SU-DHL-6 (cell line): ENCODE results near the gene TRIM63.

ENCODE experiments used
- H2AFZ ChIP-seq: fragments of 200-600 bp; sonication (generic); 2 replicates; pipeline ENCODE4 v1.6.1; 2014; ENCODE audit warnings: low read depth, mild to moderate bottlenecking, moderate library complexity, mixed read lengths, antibody characterized with exemption, low read length; ENCODE audit not compliant: severe bottlenecking
- H3F3A ChIP-seq: fragments of 200-600 bp; shearing (Covaris generic); 2 replicates; pipeline ENCODE4 v1.6.0; 2016; ENCODE audit warnings: antibody characterized with exemption, mild to moderate bottlenecking; ENCODE audit not compliant: insufficient read depth
- H3K27ac ChIP-seq: fragments of 200-600 bp; sonication (generic); 2 replicates; pipeline ENCODE4 v1.5.1; 2016; ENCODE audit warnings: low read depth, mild to moderate bottlenecking, low read length, moderate library complexity, mixed read lengths
- H3K27me3 ChIP-seq: fragments of 200-600 bp; sonication (generic), shearing (Covaris generic); 2 replicates; pipeline ENCODE4 v1.6.0; 2014; ENCODE audit warnings: mild to moderate bottlenecking, low read length
- H3K36me3 ChIP-seq: fragments of 200-600 bp; sonication (generic); 2 replicates; pipeline ENCODE4 v1.6.1; 2014; ENCODE audit warnings: mild to moderate bottlenecking, low read length, mixed read lengths
- H3K4me2 ChIP-seq: fragments of 300-600, 200-600 bp; shearing (Covaris generic), sonication (generic); 2 replicates; pipeline ENCODE4 v1.6.0; 2014; ENCODE audit warnings: low read length, low read depth, mild to moderate bottlenecking; ENCODE audit not compliant: poor library complexity, severe bottlenecking
- H3K4me3 ChIP-seq: fragments of 200-600 bp; sonication (generic); 2 replicates; pipeline ENCODE4 v1.5.1; 2014; ENCODE audit warnings: antibody characterized with exemption, low read length, mild to moderate bottlenecking, mixed read lengths; ENCODE audit not compliant: insufficient read depth, poor library complexity, severe bottlenecking
- H3K79me2 ChIP-seq: fragments of 200-600 bp; sonication (generic); 2 replicates; pipeline ENCODE4 v1.6.1; 2014; ENCODE audit warnings: mild to moderate bottlenecking, low read length, moderate library complexity; ENCODE audit not compliant: insufficient read depth
- H3K9ac ChIP-seq: fragments of 200-600 bp; sonication (generic); 2 replicates; pipeline ENCODE4 v1.7.0; 2014; ENCODE audit warnings: mild to moderate bottlenecking, low read length
- H3K9me2 ChIP-seq: fragments of 200-600 bp; sonication (generic); replicated peaks from 2 replicates; pipeline ENCODE4 v1.6.1; 2014; ENCODE audit warnings: low read length; ENCODE audit not compliant: insufficient read depth
- H3K9me3 ChIP-seq: fragments of 200-600 bp; sonication (generic); 2 replicates; pipeline ENCODE4 v1.6.1; 2014; ENCODE audit warnings: low read length, mixed read lengths; ENCODE audit not compliant: insufficient read depth
- H4K20me1 ChIP-seq: fragments of 200-600 bp; sonication (generic); 2 replicates; pipeline ENCODE4 v1.6.1; 2014; ENCODE audit warnings: low read depth, mild to moderate bottlenecking, antibody characterized with exemption, low read length, moderate library complexity, mixed read lengths
- CTCF ChIP-seq: fragments of 200-600 bp; sonication (generic); IDR thresholded peaks from one replicate; pipeline ENCODE4 v1.5.1; 2017; ENCODE audit warnings: antibody characterized with exemption, mild to moderate bottlenecking, low read length, moderate library complexity; ENCODE audit not compliant: insufficient read depth, poor library complexity, severe bottlenecking
- EZH2phosphoT487 ChIP-seq: fragments of 200-600 bp; sonication (generic), shearing (Covaris generic); conservative IDR thresholded peaks from 2 replicates; pipeline ENCODE4 v1.6.1; 2018; ENCODE audit warnings: mild to moderate bottlenecking, antibody characterized with exemption, low read length, moderate library complexity, mixed read lengths

TRIM63 gene

GRCh38 chr1:26012864-26013263 is 54.6 kb downstream of the TRIM63 start:
- no peak overlapping the region for H3K4me2 ChIP-seq
- no peaks in the 10 kb centered on the region for H3F3A ChIP-seq
- no peaks in the 10 kb centered on the region for H3K27me3 ChIP-seq
- H3K27ac ChIP-seq = no peak overlapping the region
- no peaks in the 10 kb centered on the region for H3K9me2 ChIP-seq
- no peaks in the 10 kb centered on the region for H4K20me1 ChIP-seq
- H2AFZ ChIP-seq = no peak overlapping the region
- H3K36me3 ChIP-seq = no peaks in the 10 kb centered on the region
- H3K9ac ChIP-seq = no peak overlapping the region
- TF ChIP-seq CTCF (no peak), EZH2phosphoT487 (no peak)
- H3K79me2 ChIP-seq = no peaks in the 10 kb centered on the region
- H3K4me3 ChIP-seq = no peak overlapping the region
- no peaks in the 10 kb centered on the region for H3K9me3 ChIP-seq

GRCh38 chr1:26010825-26011224 is 56.6 kb downstream of the TRIM63 start:
- Histone ChIP-seq H3K27me3 (no peaks in the 10 kb centered on the region), H3K4me3 (no peak overlapping the region), H3K79me2 (no peaks in the 10 kb centered on the region), H3K9me2 (no peaks in the 10 kb centered on the region), H3K9ac (no peak overlapping the region), H4K20me1 (no peaks in the 10 kb centered on the region), H3K9me3 (no peaks in the 10 kb centered on the region), H3F3A (no peaks in the 10 kb centered on the region), H3K36me3 (no peaks in the 10 kb centered on the region), H2AFZ (no peak overlapping the region), H3K27ac (no peak overlapping the region), H3K4me2 (no peak overlapping the region)
- no peak for TF ChIP-seq EZH2phosphoT487
- no peak for TF ChIP-seq CTCF

GRCh38 chr1:26009796-26010447 is 57.5 kb downstream of the TRIM63 start:
- TF ChIP-seq CTCF (peak; percentile 11), EZH2phosphoT487 (no peak)
- Histone ChIP-seq H3K36me3 (no peaks in the 10 kb centered on the region), H3K9ac (no peak overlapping the region), H3K9me2 (no peaks in the 10 kb centered on the region), H3K4me3 (no peak overlapping the region), H4K20me1 (no peaks in the 10 kb centered on the region), H3K4me2 (no peak overlapping the region), H2AFZ (no peak overlapping the region), H3K27me3 (no peaks in the 10 kb centered on the region), H3K27ac (no peak overlapping the region), H3K9me3 (no peaks in the 10 kb centered on the region), H3K79me2 (no peaks in the 10 kb centered on the region), H3F3A (no peaks in the 10 kb centered on the region)
